GM13976 (cell line): ENCODE results near the gene PBOV1.

Source experiments
- DNase-seq: peaks from one replicate; pipeline ENCODE4 v3.0.0; 2012; ENCODE audit warnings: low spot score
- CTCF ChIP-seq: IDR thresholded peaks from 2 replicates; pipeline ENCODE4 v1.5.1; 2012; ENCODE audit warnings: borderline replicate concordance, mild to moderate bottlenecking; ENCODE audit not compliant: insufficient read depth; ENCODE audit errors: extremely low read depth, missing control alignments, control extremely low read depth
- in situ Hi-C: fragments of 300-500 bp; cut with MboI; formaldehyde crosslinking; loops from one replicate; pipeline ENCODE4 v1.12.0; 2022; ENCODE audit warnings: low sequenced_read_pairs, mixed read lengths, inconsistent platforms; ENCODE audit not compliant: unreplicated experiment

Gene PBOV1

GRCh38 chr6:138248878-138249277, 30.6 kb upstream of the PBOV1 start:
- in situ Hi-C loops: no loop called here
- no peak for DNase-seq
- no peak for TF ChIP-seq CTCF

DNA sequence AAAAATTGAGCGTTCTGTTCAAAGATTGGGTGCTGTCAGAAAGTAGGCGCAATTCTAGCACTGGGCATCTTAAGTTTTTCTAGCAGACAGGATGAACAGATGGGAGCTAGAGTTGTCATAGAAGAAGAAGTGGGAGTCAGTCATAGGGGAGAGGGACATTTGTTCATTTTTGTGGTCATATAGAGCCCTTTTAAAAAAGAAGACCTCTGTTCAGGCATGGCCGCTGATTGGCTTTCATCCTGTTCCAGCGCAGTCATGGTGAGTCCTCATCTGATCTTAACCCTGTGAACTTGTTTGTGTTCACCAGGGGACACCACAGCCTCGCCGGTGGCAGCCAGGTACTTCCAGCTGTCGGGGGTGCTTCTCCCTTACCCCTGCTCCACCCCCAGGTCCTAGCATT, 29.7 kb upstream of the PBOV1 start:
- in situ Hi-C loops: no loop called here
- DNase-seq: no peak
- no peak for TF ChIP-seq CTCF

DNA sequence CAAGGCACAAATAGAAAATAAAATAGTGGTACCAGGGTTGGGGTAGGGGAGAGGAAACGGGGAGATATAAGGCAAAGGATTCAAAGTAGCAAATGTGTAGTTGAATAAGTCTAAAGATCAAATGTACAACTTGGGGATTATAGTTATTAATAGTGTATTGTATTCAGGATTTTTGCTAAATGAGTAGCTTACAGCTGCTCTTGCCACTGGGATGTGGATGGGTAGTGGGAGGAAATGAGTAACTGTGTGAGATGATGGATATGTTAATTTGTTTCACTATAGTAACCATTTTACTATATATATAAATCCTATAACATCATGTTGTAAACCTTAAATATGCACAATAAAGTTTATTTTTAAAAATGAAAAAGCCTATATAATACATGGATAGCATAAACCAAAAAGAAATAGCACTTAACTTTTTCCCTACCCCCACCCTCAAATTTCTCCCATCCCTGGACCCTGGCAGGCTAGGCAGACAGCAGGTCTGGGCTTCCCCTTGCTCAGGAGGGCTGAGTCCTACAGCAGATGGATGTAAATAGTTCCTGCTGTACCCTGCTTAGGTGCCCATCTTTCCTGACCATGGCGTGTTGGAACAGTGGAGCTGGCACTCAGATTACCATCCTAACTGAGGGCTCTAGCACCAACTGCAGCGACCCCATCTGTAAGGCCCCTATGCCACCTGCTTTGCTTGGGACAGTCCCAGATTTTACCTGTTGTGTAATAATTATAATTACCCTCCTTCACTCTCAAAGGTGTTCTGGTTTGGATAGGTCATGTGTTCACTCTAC, 28.6 kb upstream of the PBOV1 start:
- TF ChIP-seq CTCF: no peak
- no peak for DNase-seq
- in situ Hi-C loops: no loop called here

DNA sequence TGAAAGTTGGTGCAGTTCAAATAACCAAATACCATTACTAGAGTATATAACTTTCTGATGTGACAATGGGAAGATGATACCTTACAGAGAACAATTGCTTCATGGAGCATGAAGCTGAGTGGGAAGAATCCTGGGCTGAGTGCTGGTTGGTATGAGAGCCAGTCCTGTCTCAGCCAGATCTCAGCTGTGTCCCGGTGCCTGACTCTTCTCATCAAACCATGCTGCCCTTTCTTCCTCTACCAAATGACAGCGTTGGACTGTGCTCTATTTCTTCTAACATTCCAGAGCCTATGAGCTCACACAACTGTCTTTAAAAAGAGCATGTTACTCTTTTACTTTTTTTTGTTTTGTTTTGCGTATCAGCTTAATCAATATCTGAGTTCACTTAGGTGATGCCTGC, 27.5 kb upstream of the PBOV1 start:
- no peak for DNase-seq
- in situ Hi-C loops: no loop called here
- no peak for TF ChIP-seq CTCF

DNA sequence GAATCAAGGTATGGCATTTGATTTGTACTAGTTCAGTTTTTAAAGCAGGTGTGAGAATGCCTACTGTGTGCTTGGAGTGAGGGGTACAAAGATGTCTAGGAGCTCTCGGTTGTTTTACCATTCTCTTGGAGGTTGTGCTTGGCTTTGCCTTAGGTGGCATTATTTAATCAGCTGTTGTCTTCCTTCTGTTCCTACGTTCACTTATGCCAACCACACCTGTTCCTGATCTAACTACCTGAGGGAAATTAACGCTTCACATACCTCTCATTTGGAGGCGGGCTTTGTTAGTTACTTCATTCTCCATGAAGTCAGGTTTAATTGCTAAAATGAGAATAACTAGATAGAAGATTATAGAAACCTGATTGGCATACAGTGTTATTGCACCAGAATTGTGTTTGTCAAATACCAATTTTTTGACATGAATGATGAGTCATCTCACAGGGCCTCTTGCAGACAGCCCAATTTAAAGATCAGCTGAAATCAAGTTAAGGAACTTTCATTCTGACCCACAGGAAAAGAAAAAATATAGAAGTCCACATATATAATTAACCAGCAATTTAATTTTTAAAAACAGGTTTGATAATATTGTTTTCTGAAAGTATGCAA, 24.8 kb upstream of the PBOV1 start:
- DNase-seq: no peak
- no peak for TF ChIP-seq CTCF
- in situ Hi-C loops: no loop called here

GRCh38 chr6:138241934-138242333, 23.6 kb upstream of the PBOV1 start:
- in situ Hi-C loops: no loop called here

More at GRCh38 chr6:138241934-138242333, 23.6 kb upstream of the PBOV1 start:
- no peak for DNase-seq
- no peak for TF ChIP-seq CTCF
